GM13976 (cell line): ENCODE results near the gene BRD7.
A peak's percentile ranks its signal among the peaks of the same experiment; 100 is the strongest.

Experiments
- DNase-seq: peaks from one replicate; pipeline ENCODE4 v3.0.0; 2012; ENCODE audit warnings: low spot score
- CTCF ChIP-seq: IDR thresholded peaks from 2 replicates; pipeline ENCODE4 v1.5.1; 2012; ENCODE audit warnings: borderline replicate concordance, mild to moderate bottlenecking; ENCODE audit not compliant: insufficient read depth; ENCODE audit errors: extremely low read depth, missing control alignments, control extremely low read depth
- in situ Hi-C: fragments of 300-500 bp; cut with MboI; formaldehyde crosslinking; loops from one replicate; pipeline ENCODE4 v1.12.0; 2022; ENCODE audit warnings: low sequenced_read_pairs, mixed read lengths, inconsistent platforms; ENCODE audit not compliant: unreplicated experiment

The BRD7 gene

GRCh38 chr16:50266337-50267091, 102.3 kb downstream of the BRD7 start, which contains the start of gene ADCY7:
ADCY7 (plus strand) TSS chr16:50266551; CDS start chr16:50288180, 21,629 bp downstream.
- in situ Hi-C loops, result no loop called here
- no peak for TF ChIP-seq CTCF
- peak; percentile 85 for DNase-seq
